MCF 10A (cell line): ENCODE measurements around the gene MX2. TPM values are rescaled to one million over a fixed set of nuclear protein-coding genes. Genes with fewer than 3 reads are reported as not detected.

Experiments
- BruUV-seq: library from RNA; stranded (reverse); fragments of 400-500 nt; replicated peaks from 2 replicates; lab custom pipeline; 2021; lab: Mats Ljungman, UMichigan
- CTCF ChIA-PET: fragments of 300-600 bp; sonication (Branson Sonifier 250); formaldehyde crosslinking; extraction: SDS; loops from one replicate; lab custom pipeline; 2021; ENCODE audit warnings: antibody characterized with exemption, inconsistent platforms; lab: Yijun Ruan, JAX
- POLR2A ChIA-PET: fragments of 300-600, 350-650 bp; sonication (Branson Sonifier 250); formaldehyde crosslinking; extraction: SDS; loops from one replicate; lab custom pipeline; 2020; ENCODE audit warnings: antibody characterized with exemption, inconsistent platforms; lab: Yijun Ruan, JAX
- DNase-seq: peaks from one replicate; pipeline ENCODE4 v3.0.0-alpha.2; 2018; ENCODE audit not compliant: unreplicated experiment
- H3K27ac Mint-ChIP-seq: one replicate; pipeline ENCODE4 v1.8.0; 2022; ENCODE audit warnings: mild to moderate bottlenecking, low read depth, mixed read lengths; ENCODE audit not compliant: unreplicated experiment
- H3K27me3 Mint-ChIP-seq: one replicate; pipeline ENCODE4 v1.8.0; 2022; ENCODE audit warnings: mixed read lengths; ENCODE audit not compliant: insufficient read depth, unreplicated experiment
- H3K36me3 Mint-ChIP-seq: one replicate; pipeline ENCODE4 v1.8.0; 2022; ENCODE audit warnings: mild to moderate bottlenecking, moderate library complexity, mixed read lengths; ENCODE audit not compliant: insufficient read depth, unreplicated experiment
- H3K4me1 Mint-ChIP-seq: one replicate; pipeline ENCODE4 v1.8.0; 2022; ENCODE audit warnings: mixed read lengths; ENCODE audit not compliant: insufficient read depth, unreplicated experiment
- H3K4me3 Mint-ChIP-seq: one replicate; pipeline ENCODE4 v1.8.0; 2022; ENCODE audit warnings: mild to moderate bottlenecking, moderate library complexity, mixed read lengths; ENCODE audit not compliant: unreplicated experiment
- H3K9me3 Mint-ChIP-seq: one replicate; pipeline ENCODE4 v1.8.0; 2022; ENCODE audit warnings: mixed read lengths; ENCODE audit not compliant: unreplicated experiment
- intact Hi-C: fragments of 100-400 bp; cut with micrococcal nuclease; formaldehyde crosslinking; loops from 2 replicates; pipeline ENCODE4 v1.14.1; 2022
- total RNA-seq: library from RNA; stranded (reverse); gene quantifications from 2 replicates; pipeline ENCODE4 v1.2.3, GENCODE V29; 2022
- TF ChIP-seq, protein P1 (sequence below): fragments of 200-600 bp; IDR thresholded peaks from one replicate; pipeline ENCODE4 v1.8.0; 2022; ENCODE audit warnings: antibody characterized with exemption, mild to moderate bottlenecking; ENCODE audit not compliant: unreplicated experiment

MX2 gene
- total RNA-seq, 1 experiment from 2014 or later, result not detected

DNA sequence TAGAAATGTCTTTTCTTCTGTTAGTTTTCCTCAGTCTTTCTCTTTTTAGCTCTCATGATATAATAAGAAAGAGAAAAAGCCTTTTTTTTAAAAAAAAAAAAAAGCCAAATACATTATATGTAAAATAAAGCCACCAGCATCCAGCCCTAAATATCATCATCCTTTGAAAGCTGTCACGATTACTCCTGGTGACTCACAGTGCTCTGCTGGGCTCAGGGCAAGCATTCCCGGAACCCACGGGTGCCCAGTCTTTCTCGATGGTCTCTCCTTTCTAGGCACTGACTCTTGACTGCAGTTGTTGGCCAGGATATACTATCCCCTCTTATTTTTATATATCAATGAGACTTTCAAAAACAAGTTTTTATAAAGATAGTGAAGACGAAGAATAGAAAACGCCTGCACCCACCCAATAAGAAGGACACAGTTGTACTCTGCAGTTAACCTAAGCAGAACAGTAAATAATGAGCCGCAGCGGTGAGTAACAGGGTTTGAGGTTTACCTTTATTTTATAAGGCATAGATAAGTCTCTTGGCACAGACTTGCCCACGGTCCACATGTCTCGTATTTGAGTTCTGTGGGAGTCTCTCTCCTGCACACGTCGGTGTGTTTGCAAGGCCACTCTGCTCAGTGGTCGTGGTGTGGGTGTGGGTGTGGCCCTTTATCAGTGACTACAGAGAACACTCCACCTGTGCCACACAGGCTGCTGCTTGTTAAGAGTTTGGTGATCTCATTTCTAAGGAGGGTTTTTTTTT is 15.7 kb upstream of the MX2 start:
- POLR2A ChIA-PET, result no interaction called here
- H3K36me3 Mint-ChIP-seq, result no peaks in the 10 kb centered on the region
- no TSS peak for BruUV-seq

DNA sequence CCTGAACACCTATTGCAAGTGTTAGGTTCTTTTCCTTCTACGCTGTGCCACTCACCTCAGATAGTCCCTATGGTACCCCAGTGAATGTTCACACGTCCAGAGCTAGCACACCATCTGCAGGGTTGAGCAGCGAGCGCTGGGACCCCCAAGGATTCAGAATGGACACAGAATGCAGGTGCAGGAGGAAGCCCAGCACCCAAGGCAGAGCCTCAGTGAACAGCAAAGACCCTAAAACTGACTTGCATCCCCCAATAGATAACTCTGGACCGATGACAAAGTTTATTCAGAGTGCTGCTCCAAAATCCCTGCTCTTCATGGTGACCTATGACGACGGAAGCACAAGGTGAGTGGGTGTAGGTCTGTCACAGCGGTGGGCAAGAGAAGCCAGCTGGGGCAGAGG is 15.1 kb upstream of the MX2 start:
- BruUV-seq, result no TSS peak
- H3K4me1 Mint-ChIP-seq, result no peaks in the 10 kb centered on the region
- TF ChIP-seq, protein P1, sequence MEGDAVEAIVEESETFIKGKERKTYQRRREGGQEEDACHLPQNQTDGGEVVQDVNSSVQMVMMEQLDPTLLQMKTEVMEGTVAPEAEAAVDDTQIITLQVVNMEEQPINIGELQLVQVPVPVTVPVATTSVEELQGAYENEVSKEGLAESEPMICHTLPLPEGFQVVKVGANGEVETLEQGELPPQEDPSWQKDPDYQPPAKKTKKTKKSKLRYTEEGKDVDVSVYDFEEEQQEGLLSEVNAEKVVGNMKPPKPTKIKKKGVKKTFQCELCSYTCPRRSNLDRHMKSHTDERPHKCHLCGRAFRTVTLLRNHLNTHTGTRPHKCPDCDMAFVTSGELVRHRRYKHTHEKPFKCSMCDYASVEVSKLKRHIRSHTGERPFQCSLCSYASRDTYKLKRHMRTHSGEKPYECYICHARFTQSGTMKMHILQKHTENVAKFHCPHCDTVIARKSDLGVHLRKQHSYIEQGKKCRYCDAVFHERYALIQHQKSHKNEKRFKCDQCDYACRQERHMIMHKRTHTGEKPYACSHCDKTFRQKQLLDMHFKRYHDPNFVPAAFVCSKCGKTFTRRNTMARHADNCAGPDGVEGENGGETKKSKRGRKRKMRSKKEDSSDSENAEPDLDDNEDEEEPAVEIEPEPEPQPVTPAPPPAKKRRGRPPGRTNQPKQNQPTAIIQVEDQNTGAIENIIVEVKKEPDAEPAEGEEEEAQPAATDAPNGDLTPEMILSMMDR, result no peak
- DNase-seq, result no peak
- H3K27ac Mint-ChIP-seq, result no peak overlapping the region
- H3K36me3 Mint-ChIP-seq, result no peaks in the 10 kb centered on the region
- peaks cover 80% of the 10 kb centered on the region for H3K27me3 Mint-ChIP-seq
- no peak overlapping the region for H3K4me3 Mint-ChIP-seq
- intact Hi-C loops, result no loop called here
- POLR2A ChIA-PET, result no interaction called here
- H3K9me3 Mint-ChIP-seq, result peaks cover 10% of the 10 kb centered on the region
- CTCF ChIA-PET, result no interaction called here

More for the DNA sequence above, 15.7 kb upstream of the MX2 start:
- no peak overlapping the region for H3K4me3 Mint-ChIP-seq
- no peak for DNase-seq
- no peak overlapping the region for H3K27ac Mint-ChIP-seq
- H3K9me3 Mint-ChIP-seq, result peaks cover 10% of the 10 kb centered on the region
- TF ChIP-seq, protein P1, result no peak
- H3K27me3 Mint-ChIP-seq, result peaks cover 80% of the 10 kb centered on the region
- CTCF ChIA-PET, result no interaction called here
- no peaks in the 10 kb centered on the region for H3K4me1 Mint-ChIP-seq
- intact Hi-C loops, result no loop called here

DNA sequence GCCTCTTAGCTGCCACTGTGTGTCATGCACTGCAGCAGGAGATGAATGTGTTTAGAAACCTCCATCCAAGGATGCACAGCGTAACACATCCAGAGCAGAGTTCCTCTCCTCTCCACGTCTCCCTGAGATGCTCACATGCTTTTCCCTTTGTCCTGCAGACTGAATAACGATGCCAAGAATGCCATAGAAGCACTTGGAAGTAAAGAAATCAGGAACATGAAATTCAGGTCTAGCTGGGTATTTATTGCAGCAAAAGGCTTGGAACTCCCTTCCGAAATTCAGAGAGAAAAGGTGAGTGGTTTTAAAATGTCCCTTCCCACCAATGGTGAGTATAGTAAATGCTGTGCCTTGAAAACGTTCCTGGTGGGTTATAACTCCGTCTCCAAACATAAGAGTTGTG is 13.4 kb upstream of the MX2 start:
- Mint-ChIP-seq H3K4me3 (no peak overlapping the region), H3K27ac (no peak overlapping the region), H3K4me1 (no peaks in the 10 kb centered on the region), H3K9me3 (no peaks in the 10 kb centered on the region), H3K27me3 (peaks cover 69% of the 10 kb centered on the region), H3K36me3 (no peaks in the 10 kb centered on the region)
- TF ChIP-seq, protein P1, result no peak
- intact Hi-C loops, result no loop called here
- no peak for DNase-seq
- CTCF ChIA-PET, result no interaction called here
- POLR2A ChIA-PET, result no interaction called here
- BruUV-seq, result no TSS peak

DNA sequence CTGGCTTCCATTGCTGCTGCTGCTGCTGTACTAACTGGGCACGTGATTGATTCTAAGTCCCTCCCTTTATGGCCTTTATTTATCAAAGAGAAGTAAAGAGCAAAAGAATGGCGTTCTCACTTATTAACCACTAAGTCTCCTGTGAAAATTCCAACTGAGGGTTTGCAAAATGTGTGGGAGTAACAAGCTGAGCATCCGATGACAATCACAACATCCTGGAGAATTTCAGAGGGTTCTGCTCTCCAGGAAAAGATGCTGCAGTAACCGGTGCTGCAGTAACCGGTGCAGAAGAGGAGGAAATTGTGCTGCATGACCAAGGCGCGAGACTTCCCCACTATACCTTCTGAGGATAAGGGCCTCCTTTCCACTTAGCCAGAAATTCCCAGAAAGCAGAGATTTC is 12.7 kb upstream of the MX2 start:
- intact Hi-C loops, result no loop called here
- H3K4me1 Mint-ChIP-seq, result no peaks in the 10 kb centered on the region
- DNase-seq, result no peak
- H3K27ac Mint-ChIP-seq, result no peak overlapping the region
- TF ChIP-seq, protein P1, result no peak
- H3K4me3 Mint-ChIP-seq, result no peak overlapping the region
- H3K9me3 Mint-ChIP-seq, result no peaks in the 10 kb centered on the region
- CTCF ChIA-PET, result no interaction called here
- H3K36me3 Mint-ChIP-seq, result no peaks in the 10 kb centered on the region
- peaks cover 69% of the 10 kb centered on the region for H3K27me3 Mint-ChIP-seq
- POLR2A ChIA-PET, result no interaction called here
- BruUV-seq, result no TSS peak
